HG03520 (cell line): ENCODE data around the gene MINDY2.
"Not testable (repeated sequence)": the region's sequence is repeated elsewhere in the genome, so short reads cannot be mapped to it uniquely, and the experiment has no call there.

ENCODE experiments used
- ATAC-seq: cut with Tn5 transposase; IDR thresholded peaks from one replicate; pipeline ENCODE4 v1.9.1; 2021; ENCODE audit warnings: mild to moderate bottlenecking, moderate library complexity; ENCODE audit not compliant: unreplicated experiment

MINDY2 gene

DNA sequence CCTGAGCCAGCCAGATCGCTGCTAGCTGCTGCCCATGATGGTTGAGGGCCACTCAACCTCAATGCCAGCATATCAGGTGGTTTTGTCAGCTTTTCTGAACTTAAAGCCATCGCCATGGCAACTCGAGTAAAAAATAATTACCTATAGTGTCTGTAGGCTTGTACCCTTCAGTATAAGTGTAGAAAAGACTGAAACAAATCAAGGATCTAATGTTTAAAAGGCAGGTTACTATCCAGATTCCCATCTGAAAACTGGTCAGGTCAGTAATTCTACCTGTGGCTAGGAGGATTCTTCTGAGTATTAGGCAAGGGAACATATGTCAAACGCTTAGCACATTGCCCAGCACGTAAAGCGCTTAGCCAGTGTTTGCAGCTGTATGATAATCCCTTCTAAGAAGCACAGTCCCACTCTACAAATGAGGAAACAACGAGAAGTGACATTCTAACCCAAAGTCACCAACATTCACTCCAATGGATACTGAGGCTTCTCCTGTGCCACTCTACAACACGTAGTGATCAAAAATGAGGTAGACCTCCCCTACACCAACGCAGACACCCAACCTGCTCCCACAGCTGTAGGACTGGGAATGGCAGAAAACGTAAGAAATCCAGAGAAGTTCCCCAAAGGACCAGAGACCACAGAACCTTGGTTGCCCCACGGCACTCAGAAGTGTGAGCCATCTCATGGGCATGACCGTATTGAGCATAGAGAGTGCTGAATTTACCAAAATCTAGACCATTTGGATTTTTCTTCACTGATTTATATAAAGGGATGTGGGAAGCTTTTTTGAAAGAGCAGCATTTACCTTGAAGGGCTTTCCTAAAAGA, 107.1 kb downstream of the MINDY2 start:
- no peak for ATAC-seq

DNA sequence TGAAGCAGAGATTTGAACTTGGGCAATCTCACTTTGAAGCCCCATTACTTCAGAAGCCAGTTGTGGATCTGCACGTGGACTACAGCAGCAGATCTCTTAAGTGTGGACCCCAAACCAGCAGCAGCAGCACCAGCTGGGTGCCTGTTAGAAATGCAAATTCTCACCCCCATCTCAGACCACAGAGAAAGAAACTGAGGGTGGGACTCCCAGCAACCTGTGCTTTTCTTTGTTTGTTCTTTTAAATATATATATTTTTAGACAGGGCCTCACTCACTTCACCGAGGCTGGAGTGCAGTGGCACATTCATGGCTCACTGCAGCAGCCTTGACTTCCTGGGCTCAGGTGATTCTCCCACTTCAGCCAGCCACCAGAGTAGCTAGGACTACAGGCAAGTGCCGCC, 109.2 kb downstream of the MINDY2 start:
- peak; percentile 50 for ATAC-seq

DNA sequence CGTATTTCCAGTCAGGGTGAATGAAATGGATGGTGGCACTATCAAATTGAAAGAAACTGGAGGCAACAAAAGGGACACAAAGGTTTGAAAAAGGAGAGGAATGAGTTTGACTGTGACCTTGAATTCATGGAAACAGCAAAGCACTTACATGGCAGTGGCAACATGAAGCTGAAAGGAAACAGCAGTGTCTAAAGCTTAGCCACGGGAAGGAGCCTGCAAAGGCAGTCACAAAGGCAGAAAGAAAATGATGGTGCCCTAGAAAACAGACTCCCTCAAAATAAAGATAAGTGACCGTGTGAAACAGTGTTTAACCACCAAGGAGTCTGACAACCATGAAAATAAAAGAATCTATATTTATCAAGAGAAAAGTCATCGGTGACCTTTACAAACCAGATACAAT, 111.1 kb downstream of the MINDY2 start:
- no peak for ATAC-seq

DNA sequence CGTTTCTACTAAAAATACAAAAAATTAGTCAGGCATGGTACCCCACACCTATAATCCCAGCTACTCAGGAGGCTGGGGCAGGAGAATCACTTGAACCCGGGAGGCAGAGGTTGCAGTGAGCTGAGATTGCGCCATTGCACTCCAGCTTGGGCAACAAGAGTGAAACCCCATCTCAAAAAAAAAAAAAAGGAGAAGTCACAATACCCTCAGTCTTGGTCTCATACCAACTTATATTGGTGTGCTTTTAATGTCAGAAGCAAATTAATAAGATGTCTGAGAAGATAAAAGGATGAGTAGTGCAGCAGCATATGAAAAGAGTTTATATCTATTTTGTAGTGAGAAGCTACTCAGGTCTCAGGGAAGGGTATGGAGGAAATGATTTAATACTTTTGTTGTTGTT, 112.8 kb downstream of the MINDY2 start:
- not testable (repeated sequence) for ATAC-seq

DNA sequence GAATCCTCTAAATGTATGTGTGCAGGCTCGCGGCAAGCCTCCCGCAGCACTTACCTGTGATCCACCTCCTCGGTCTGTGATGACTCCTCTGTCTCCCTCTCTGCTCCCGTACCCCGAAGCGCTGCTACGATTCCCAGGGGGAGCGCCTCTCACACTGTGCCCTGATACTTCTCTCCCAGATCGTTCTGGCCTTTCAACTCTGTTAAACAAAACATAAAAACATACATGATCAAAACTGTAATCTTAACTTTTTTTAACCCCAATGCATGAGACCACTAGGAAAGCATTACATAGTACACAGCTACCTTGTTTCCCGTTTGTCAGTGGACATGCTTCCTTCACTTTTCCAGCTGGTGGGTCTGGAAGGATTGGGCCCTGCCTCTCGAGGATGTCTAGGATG, 115.8 kb downstream of the MINDY2 start:
- no peak for ATAC-seq

DNA sequence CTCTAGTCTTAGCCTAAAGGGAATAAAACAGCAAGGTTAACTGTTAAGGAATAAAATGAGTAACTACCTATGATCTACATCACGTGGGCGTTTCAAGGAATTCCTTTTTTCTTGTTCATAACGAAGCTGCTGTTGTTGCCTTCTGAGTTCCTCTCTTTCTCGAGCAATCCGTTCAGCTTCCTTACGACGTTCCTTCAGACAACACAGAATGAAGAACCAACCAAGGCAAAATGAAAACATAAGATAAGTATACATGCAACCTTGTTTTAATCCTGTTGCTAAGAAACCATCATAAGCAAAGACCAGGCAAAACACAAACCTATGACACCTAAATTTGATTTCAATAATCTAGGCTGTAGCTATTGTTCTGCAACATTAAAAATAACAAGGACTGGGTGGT, 118.3 kb downstream of the MINDY2 start:
- no peak for ATAC-seq

DNA sequence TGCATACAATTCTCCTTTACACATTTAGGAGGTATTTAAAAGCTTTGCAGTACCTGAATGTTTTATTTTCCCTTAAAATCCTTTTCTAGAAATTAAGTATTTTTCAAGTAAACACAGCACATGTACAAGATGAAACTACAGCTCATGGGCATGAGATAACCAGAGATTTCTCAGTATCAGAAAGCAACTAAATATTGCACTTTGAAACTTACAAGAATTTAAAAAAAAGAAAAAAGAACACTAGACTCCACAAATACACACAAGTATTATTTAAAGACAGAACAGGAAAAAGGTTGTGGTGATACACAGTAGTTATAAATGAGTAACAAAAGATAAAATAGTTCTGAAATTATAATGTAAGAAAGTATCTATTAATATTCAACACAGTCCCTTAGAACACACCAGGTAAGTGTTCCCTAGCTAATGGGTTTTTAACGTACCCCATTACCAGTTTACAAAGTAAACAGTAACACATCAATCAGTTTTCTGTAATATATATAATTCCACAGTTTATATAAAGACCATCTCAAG, 127.1 kb downstream of the MINDY2 start:
- no peak for ATAC-seq

DNA sequence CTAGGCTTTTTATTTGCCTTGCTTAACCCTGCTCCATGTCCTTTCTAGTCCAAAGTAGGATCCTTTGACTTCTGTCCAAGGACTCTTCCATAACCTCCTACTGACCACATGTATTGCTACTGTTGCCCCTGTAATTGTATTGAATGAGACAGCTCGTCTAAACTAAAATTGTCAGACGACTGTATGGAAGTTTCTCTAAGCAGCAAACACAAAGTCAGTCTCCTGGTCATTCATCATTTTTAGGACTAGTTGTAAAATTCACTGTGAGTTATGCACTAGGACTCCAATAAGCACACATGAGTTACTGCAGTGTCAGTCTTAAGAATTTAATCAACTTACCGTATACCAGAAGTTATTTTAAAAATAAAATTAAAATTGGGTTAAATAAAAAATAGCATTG, 129.5 kb downstream of the MINDY2 start:
- ATAC-seq, result no peak

DNA sequence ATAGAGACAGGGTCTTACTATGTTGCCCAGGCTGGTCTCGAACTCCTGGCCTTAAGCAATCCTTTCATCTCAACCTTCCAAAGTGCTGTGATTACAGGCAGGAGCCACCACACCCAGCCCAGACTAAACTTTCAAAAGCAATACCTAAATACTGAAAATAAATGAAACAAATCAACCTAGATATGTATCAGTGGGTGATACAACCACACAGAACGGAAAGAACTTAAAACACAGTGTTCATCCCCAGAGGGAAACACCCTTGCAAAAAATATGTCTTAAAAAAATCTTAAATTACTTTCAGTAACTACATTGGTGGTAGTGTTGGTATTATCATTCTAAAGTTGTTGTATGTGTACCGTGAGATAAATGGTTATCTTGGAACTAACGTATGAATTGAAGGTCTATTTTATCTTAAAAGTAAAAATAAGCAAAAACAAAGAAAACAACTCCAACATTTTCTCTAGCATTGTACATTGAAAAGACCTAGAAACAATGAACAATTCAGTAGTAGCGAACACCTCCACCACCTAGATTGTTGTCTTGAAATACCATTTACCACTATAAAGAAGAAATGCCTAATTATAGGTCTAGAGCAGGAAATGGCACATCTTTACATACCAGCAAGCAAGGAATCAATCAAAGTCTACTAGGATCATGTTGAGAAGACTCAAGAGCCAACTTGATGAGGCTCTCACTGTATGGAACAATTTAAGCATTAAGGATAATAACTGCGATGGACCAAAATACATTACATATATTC, 137.6 kb downstream of the MINDY2 start:
- ATAC-seq, result no peak

DNA sequence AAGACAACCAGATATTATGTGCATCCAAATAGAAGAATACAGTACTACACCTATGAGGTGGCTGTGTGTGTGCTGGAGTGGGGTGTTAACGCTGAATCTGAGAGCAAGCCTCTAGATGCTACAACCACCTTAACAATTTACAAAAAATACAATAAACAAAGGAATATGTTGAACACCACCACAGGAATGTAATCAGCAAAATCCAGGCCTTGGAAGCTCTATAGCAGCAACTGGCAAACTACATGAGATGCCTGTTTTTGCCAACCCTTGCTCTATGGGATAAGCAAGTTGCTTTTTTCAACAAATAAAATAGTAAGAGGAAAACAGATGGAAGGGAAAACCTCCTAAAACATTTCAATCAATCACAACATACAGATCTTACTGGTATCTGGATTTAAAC, 138.5 kb downstream of the MINDY2 start:
- no peak for ATAC-seq

DNA sequence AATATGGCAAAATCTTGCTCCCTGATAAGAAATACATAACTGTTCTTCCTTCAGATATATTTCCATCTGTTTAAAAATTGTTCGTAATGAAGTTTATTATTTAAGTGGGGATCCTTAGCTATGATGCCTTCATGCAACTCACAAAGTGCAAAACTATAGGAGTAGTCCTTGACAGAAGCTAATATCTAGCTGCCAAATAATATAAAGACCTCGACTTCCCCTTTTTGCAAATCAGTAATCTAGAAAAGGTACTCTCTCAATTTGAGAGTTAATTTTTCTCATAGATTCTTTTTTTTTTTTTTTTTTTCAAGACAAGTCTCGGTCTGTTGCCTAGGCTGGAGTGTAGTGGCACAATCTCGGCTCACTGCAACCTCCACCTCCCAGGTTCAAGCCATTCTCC, 139.4 kb downstream of the MINDY2 start:
- no peak for ATAC-seq
